ENCODE measurements around the gene ANKMY1.

The ANKMY1 gene

GRCh38 chr2:240598311-240598911, 40.6 kb upstream of the ANKMY1 start:
- Histone ChIP-seq H4K20me1 (ENCODE audit: insufficient read depth, low read length) (no peaks in the 10 kb centered on the region), H3K36me3 (replicated peaks; ENCODE audit: low read depth, low read length) (no peaks in the 10 kb centered on the region)
- TF ChIP-seq, protein P1, sequence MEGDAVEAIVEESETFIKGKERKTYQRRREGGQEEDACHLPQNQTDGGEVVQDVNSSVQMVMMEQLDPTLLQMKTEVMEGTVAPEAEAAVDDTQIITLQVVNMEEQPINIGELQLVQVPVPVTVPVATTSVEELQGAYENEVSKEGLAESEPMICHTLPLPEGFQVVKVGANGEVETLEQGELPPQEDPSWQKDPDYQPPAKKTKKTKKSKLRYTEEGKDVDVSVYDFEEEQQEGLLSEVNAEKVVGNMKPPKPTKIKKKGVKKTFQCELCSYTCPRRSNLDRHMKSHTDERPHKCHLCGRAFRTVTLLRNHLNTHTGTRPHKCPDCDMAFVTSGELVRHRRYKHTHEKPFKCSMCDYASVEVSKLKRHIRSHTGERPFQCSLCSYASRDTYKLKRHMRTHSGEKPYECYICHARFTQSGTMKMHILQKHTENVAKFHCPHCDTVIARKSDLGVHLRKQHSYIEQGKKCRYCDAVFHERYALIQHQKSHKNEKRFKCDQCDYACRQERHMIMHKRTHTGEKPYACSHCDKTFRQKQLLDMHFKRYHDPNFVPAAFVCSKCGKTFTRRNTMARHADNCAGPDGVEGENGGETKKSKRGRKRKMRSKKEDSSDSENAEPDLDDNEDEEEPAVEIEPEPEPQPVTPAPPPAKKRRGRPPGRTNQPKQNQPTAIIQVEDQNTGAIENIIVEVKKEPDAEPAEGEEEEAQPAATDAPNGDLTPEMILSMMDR (IDR thresholded peaks at IDR 0.05; ENCODE audit: low read depth, low read length), result no peak
- TF ChIP-seq EZH2phosphoT487 (IDR thresholded peaks at IDR 0.05; ENCODE audit: low read depth), result no peak

DNA sequence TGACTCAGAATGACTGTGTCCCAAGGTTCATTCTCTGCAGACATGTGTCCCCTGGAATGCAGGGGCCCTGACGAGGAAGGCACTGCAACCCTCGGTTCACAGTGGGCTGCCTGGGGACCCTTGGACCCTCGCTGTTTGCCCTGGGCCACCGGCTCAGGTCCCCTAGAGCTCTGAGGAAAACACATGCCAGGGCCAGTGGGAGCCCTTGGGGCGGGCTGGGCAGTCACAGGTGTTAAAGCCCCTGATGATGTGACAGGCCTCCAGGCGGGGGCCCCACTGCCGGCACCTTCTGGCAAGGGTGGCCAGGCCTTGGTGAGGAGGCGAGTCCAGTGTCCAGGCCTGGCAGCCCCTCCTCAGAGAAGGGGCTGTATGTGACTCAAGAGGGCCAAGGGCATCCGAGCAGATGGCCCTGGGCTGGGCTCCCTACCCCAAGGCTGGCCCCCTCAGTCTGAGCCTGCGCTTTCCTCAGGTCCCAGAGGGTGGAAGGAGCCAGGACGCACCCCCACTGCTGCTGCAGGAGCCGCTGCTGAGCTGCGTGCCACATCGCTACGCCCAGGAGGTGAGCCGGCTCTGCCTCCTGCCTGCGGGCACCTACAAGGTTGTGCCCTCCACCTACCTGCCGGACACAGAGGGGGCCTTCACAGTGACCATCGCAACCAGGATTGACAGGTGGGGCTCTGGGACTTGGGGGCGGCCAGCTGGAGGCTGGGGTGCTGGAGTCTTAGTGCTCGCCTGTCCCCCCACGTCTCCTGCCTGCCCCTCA, 39.8 kb upstream of the ANKMY1 start:
- TF ChIP-seq EZH2phosphoT487 (IDR thresholded peaks at IDR 0.05; ENCODE audit: low read depth), result no peak
- Histone ChIP-seq H3K4me2 (ENCODE audit: low read length) (no peak overlapping the region), H3K4me3 (ENCODE audit: low read length) (no peak overlapping the region), H3K9me3 (ENCODE audit: insufficient read depth, low read length) (no peaks in the 10 kb centered on the region), H3K36me3 (replicated peaks; ENCODE audit: low read depth, low read length) (no peaks in the 10 kb centered on the region), H2AFZ (ENCODE audit: low read depth, low read length) (no peak overlapping the region), H4K20me1 (ENCODE audit: insufficient read depth, low read length) (no peaks in the 10 kb centered on the region), H3K9ac (ENCODE audit: low read length) (no peak overlapping the region), H3K27me3 (ENCODE audit: low read depth, low read length) (no peaks in the 10 kb centered on the region), H3K27ac (ENCODE audit: low read length) (no peak overlapping the region), H3K79me2 (ENCODE audit: low read length) (0 out of 2 replicates have a peak, but pooled peaks cover 3% of the 10 kb centered on the region), H3K4me1 (ENCODE audit: low read length) (no peaks in the 10 kb centered on the region)

More at GRCh38 chr2:240598311-240598911, 40.6 kb upstream of the ANKMY1 start:
- Histone ChIP-seq H3K9me3 (ENCODE audit: insufficient read depth, low read length) (no peaks in the 10 kb centered on the region), H3K79me2 (ENCODE audit: low read length) (no peaks in the 10 kb centered on the region), H3K4me1 (ENCODE audit: low read length) (no peaks in the 10 kb centered on the region), H3K27ac (ENCODE audit: low read length) (no peak overlapping the region), H2AFZ (ENCODE audit: low read depth, low read length) (no peak overlapping the region), H3K4me2 (ENCODE audit: low read length) (no peak overlapping the region), H3K9ac (ENCODE audit: low read length) (no peak overlapping the region), H3K27me3 (ENCODE audit: low read depth, low read length) (no peaks in the 10 kb centered on the region), H3K4me3 (ENCODE audit: low read length) (no peak overlapping the region)

DNA sequence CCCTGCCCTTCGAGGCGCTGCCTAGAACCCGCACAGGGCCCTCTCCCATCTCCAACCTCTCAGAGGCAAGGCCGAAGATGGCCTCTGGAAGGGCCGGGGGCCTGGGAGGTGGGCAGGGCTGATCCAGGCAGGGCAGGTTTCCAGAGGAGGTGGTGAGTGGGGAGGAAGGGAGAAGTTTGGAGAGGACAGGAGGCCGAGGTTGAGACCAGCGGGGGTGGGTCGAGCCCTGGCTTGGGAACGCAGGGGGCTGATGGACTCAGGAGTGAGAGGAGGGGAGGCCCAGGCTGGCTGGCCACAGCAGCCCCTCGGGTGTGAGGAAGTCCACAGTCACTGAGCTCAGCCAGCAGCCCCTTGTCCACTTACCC, 39.2 kb upstream of the ANKMY1 start:
- peaks cover 4% of the 10 kb centered on the region; the same call in 1 of the 2 replicates for H3K79me2 ChIP-seq (ENCODE audit: low read length)
- no peaks in the 10 kb centered on the region for H3K9me3 ChIP-seq (ENCODE audit: insufficient read depth, low read length)
- H3K4me1 ChIP-seq (ENCODE audit: low read length), result no peaks in the 10 kb centered on the region
- H2AFZ ChIP-seq (ENCODE audit: low read depth, low read length), result no peak overlapping the region
- H4K20me1 ChIP-seq (ENCODE audit: insufficient read depth, low read length), result no peaks in the 10 kb centered on the region
- no peaks in the 10 kb centered on the region for H3K36me3 ChIP-seq (replicated peaks; ENCODE audit: low read depth, low read length)
- H3K4me2 ChIP-seq (ENCODE audit: low read length), result no peak overlapping the region
- no peak for TF ChIP-seq EZH2phosphoT487 (IDR thresholded peaks at IDR 0.05; ENCODE audit: low read depth)
- TF ChIP-seq, protein P1 (IDR thresholded peaks at IDR 0.05; ENCODE audit: low read depth, low read length), result no peak
- no peak overlapping the region for H3K4me3 ChIP-seq (ENCODE audit: low read length)
- no peaks in the 10 kb centered on the region for H3K27me3 ChIP-seq (ENCODE audit: low read depth, low read length)
- no peak overlapping the region for H3K9ac ChIP-seq (ENCODE audit: low read length)
- no peak overlapping the region for H3K27ac ChIP-seq (ENCODE audit: low read length)

- Histone ChIP-seq H3K27ac (ENCODE audit: low read length) (no peak overlapping the region), H3K9ac (ENCODE audit: low read length) (no peak overlapping the region), H3K27me3 (ENCODE audit: low read depth, low read length) (no peaks in the 10 kb centered on the region), H3K9me3 (ENCODE audit: insufficient read depth, low read length) (no peaks in the 10 kb centered on the region), H2AFZ (ENCODE audit: low read depth, low read length) (no peak overlapping the region), H3K4me2 (ENCODE audit: low read length) (no peak overlapping the region), H3K79me2 (ENCODE audit: low read length) (peaks cover 9% of the 10 kb centered on the region), H4K20me1 (ENCODE audit: insufficient read depth, low read length) (no peaks in the 10 kb centered on the region), H3K36me3 (replicated peaks; ENCODE audit: low read depth, low read length) (no peaks in the 10 kb centered on the region), H3K4me1 (ENCODE audit: low read length) (no peaks in the 10 kb centered on the region), H3K4me3 (ENCODE audit: low read length) (no peak overlapping the region)
- TF ChIP-seq, protein P1 (IDR thresholded peaks at IDR 0.05; ENCODE audit: low read depth, low read length), result no peak
- TF ChIP-seq EZH2phosphoT487 (IDR thresholded peaks at IDR 0.05; ENCODE audit: low read depth), result no peak
Observed at GRCh38 chr2:240596491-240596931, 38.7 kb upstream of the ANKMY1 start.

All from OCI-LY3 (cell line).